Activated T-cell treated with anti-CD3 and anti-CD28 coated beads for 24 hours (primary cell): Measurements from ENCODE around the gene HBQ1.
"Not testable (repeated sequence)": the region's sequence is repeated elsewhere in the genome, so short reads cannot be mapped to it uniquely, and the experiment has no call there.

ENCODE experiments used
- DNase-seq: peaks from one replicate; pipeline ENCODE4 v3.0.0-alpha.2; 2020; ENCODE audit warnings: low read depth

The HBQ1 gene

DNA sequence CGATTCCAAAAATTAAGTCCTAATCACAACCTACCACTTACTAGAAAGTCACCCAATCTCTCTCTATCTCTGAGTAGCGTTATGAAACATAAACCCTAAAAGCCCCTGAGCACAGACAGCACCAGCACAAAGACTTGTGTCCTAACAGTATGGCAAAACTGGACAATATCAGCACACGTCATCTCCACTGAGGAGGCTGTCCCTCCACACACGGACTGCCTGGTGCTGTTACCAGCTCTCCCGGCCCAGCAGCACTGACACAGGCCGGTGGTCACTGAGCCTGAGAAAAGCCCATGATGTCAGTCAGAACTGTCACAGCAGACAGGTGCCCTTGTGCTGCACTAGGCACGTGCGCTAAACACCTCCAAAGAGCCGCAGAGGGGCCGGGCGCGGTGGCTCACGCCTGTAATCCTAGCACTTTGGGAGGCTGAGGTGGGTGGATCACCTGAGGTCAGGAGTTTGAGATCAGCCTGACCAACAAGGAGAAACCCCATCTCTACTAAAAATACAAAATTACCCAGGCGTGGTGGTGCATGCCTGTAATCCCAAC is 31.4 kb downstream of the HBQ1 start:
- not testable (repeated sequence) for DNase-seq

DNA sequence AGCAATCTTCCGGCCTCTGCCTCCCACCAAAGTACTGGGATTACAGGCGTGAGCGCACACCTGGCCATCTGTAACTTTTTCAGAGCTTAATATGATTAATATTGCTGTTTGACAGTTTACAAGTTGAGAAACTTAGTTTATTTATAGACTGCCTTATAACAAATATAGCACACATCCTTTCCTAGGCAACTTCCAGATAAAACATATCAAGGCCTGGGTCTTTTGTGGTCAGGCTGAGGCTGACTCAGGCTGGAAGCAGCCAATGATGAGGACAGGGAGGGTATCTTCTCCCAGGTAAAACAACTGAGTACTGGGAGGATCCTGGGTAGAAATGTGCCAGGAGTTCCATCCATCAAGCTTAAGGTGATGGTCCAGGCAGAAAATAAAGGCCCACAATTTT is 32.7 kb downstream of the HBQ1 start:
- no peak for DNase-seq

GRCh38 chr16:220021-220420 is 39.8 kb downstream of the HBQ1 start:
- no peak for DNase-seq

DNA sequence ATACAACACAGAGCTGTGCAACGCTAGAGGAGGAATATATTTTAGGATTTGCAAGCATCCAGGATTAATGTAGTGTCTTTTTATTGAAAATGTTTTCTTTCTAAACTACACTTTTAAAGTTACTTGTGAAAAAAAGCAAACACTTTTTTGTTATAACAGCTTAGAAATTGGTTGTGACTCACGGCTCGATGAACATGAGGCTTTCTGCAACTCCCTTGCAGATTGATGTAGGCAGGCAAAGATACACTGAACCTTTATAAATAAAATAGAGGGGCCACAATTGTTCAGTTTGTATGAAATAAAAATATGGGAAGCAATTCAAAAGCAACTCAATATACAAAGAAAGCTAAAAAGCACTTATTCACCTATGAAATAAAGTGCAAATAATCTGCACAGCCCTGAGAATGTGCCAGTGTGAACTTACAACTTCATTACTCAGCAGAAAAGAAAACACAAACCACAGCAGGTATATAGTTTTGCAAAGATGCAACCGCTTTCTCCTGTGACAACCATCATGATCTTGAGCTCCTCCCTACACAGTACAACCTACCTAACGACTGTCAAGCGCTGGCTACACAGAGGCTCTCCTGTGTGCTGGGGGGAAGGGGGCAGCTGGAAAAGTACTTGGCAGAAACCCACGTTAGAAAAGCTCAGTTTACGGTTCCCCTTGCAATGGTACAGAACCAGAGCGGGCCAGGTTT is 48.0 kb downstream of the HBQ1 start:
- no peak for DNase-seq

GRCh38 chr16:228852-229730 is 48.8 kb downstream of the HBQ1 start, which contains the start of gene LUC7L:
LUC7L (minus strand) TSS chr16:229449; CDS start chr16:229339, 110 bp downstream.
- peak; percentile 81 for DNase-seq

- DNase-seq = no peak
Observed at GRCh38 chr16:229731-230281, 49.5 kb downstream of the HBQ1 start.

- DNase-seq = not testable (repeated sequence)
Observed at GRCh38 chr16:230351-230750, 50.1 kb downstream of the HBQ1 start.
